ENCODE measurements around the gene CHST15.

DNA sequence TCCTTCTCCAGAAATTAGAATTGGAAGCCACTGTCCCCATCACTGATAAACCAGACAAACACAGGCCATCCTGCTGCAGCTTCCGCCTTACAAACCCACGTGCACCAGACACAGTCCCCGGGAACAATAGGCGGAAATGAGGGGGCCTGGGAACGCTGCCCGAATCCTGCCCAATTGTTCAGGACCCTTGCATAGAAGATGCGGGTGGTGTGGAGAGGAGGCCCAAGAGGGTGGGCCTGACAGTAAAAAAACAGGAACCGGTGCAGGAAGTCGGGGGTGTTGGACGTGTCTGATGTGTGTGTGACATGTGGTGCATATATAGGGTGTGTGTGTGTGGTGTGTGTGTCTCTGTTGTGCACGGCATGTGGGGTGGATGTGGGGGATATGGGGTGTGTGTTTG lies 26.5 kb upstream of the CHST15 start:
- TF ChIP-seq, protein P1, sequence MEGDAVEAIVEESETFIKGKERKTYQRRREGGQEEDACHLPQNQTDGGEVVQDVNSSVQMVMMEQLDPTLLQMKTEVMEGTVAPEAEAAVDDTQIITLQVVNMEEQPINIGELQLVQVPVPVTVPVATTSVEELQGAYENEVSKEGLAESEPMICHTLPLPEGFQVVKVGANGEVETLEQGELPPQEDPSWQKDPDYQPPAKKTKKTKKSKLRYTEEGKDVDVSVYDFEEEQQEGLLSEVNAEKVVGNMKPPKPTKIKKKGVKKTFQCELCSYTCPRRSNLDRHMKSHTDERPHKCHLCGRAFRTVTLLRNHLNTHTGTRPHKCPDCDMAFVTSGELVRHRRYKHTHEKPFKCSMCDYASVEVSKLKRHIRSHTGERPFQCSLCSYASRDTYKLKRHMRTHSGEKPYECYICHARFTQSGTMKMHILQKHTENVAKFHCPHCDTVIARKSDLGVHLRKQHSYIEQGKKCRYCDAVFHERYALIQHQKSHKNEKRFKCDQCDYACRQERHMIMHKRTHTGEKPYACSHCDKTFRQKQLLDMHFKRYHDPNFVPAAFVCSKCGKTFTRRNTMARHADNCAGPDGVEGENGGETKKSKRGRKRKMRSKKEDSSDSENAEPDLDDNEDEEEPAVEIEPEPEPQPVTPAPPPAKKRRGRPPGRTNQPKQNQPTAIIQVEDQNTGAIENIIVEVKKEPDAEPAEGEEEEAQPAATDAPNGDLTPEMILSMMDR (IDR thresholded peaks at IDR 0.05), result no peak
- TF ChIP-seq POLR2A (IDR thresholded peaks at IDR 0.05), result no peak
